SK-N-SH (cell line): ENCODE data around the gene USP28. TPM values are rescaled to one million over a fixed set of nuclear protein-coding genes. Genes with fewer than 3 reads are reported as not detected.

ENCODE experiments used
- CTCF ChIA-PET: fragments of 300-600, 350-600 bp; formaldehyde crosslinking; extraction: SDS; loops from one replicate; lab custom pipeline; 2021; lab: Yijun Ruan, JAX
- POLR2A ChIA-PET: fragments of 350-600 bp; sonication (Branson Sonifier 250); formaldehyde crosslinking; extraction: SDS; loops from one replicate; lab custom pipeline; 2020; ENCODE audit warnings: antibody characterized with exemption, inconsistent platforms; lab: Yijun Ruan, JAX
- DNase-seq: peaks from one replicate; pipeline ENCODE4 v3.0.0; 2012
- H2AFZ ChIP-seq: fragments of 200-600 bp; sonication (generic); 2 replicates; pipeline ENCODE4 v1.8.1; 2016; ENCODE audit warnings: antibody characterized with exemption, mild to moderate bottlenecking, low read depth
- H3F3A ChIP-seq: fragments of 200-600 bp; sonication (generic); replicated peaks from 2 replicates; pipeline ENCODE3; 2016; ENCODE audit warnings: antibody characterized with exemption, mild to moderate bottlenecking; ENCODE audit not compliant: insufficient read depth
- H3K27ac ChIP-seq, 2 experiments: fragments of 200-500 bp in 1 of 2; fragments of 200-600 bp in 1 of 2; sonication (Bioruptor generic) in 1 of 2; sonication (generic), shearing (Covaris generic) in 1 of 2; 2 replicates each; pipeline versions ENCODE4 v1.5.1 to v1.6.1; 2014 to 2016; ENCODE audit warnings: low read depth in 2 of 2, inconsistent platforms in 1 of 2, low read length in 1 of 2, mild to moderate bottlenecking in 1 of 2, mixed read lengths in 1 of 2
- H3K27me3 ChIP-seq: fragments of 200-600 bp; sonication (generic), shearing (Covaris generic); 2 replicates; pipeline ENCODE4 v1.6.1; 2016; ENCODE audit warnings: mixed run types; ENCODE audit not compliant: insufficient read depth
- H3K36me3 ChIP-seq, 2 experiments: fragments of 200-500 bp in 1 of 2; fragments of 200-600 bp in 1 of 2; sonication (Bioruptor generic) in 1 of 2; sonication (generic) in 1 of 2; replicated peaks in 1 of 2; 2 replicates each; pipeline versions ENCODE3 to v1.5.1; 2014 to 2016; ENCODE audit warnings: low read length in 1 of 2, mild to moderate bottlenecking in 1 of 2; ENCODE audit not compliant: insufficient read depth in 2 of 2, control insufficient read depth in 1 of 2
- H3K4me1 ChIP-seq, 2 experiments: fragments of 200-500 bp in 1 of 2; fragments of 200-600 bp in 1 of 2; sonication (Bioruptor generic) in 1 of 2; sonication (generic), shearing (Covaris generic) in 1 of 2; 2 replicates each; pipeline versions ENCODE4 v1.5.1 to v1.6.1; 2014 to 2016; ENCODE audit warnings: low read depth in 1 of 2, low read length in 1 of 2, mixed run types in 1 of 2; ENCODE audit not compliant: insufficient read depth in 2 of 2, control insufficient read depth in 1 of 2
- H3K4me2 ChIP-seq: fragments of 200-600 bp; sonication (generic), shearing (Covaris generic); 2 replicates; pipeline ENCODE4 v1.6.1; 2017; ENCODE audit warnings: mixed run types
- H3K4me3 ChIP-seq, 2 experiments: fragments of 200-500 bp in 1 of 2; fragments of 200-600 bp in 1 of 2; sonication (Bioruptor generic) in 1 of 2; sonication (generic), shearing (Covaris generic) in 1 of 2; 2 replicates each; pipeline versions ENCODE4 v1.5.1 to v1.8.1; 2014 to 2016; ENCODE audit warnings: low read depth in 2 of 2, inconsistent platforms in 1 of 2, low read length in 1 of 2, mild to moderate bottlenecking in 1 of 2, mixed read lengths in 1 of 2, moderate library complexity in 1 of 2
- H3K79me2 ChIP-seq: fragments of 200-600 bp; sonication (generic); 2 replicates; pipeline ENCODE4 v1.8.1; 2017; ENCODE audit warnings: mild to moderate bottlenecking; ENCODE audit not compliant: insufficient read depth
- H3K9ac ChIP-seq: fragments of 200-600 bp; sonication (generic); 2 replicates; pipeline ENCODE4 v1.6.1; 2017; ENCODE audit warnings: mixed run types
- H3K9me2 ChIP-seq: fragments of 200-600 bp; sonication (generic); 2 replicates; pipeline ENCODE4 v1.6.1; 2017; ENCODE audit warnings: mixed run types
- H3K9me3 ChIP-seq: fragments of 200-600 bp; sonication (generic); 2 replicates; pipeline ENCODE4 v1.6.1; 2017; ENCODE audit warnings: mixed run types, mild to moderate bottlenecking, moderate library complexity
- H4K20me1 ChIP-seq: fragments of 200-600 bp; sonication (generic); 2 replicates; pipeline ENCODE4 v1.6.1; 2017; ENCODE audit warnings: mild to moderate bottlenecking, mixed run types; ENCODE audit not compliant: insufficient read depth
- CHD2 ChIP-seq: fragments of 150-350 bp; IDR thresholded peaks from 2 replicates; pipeline ENCODE4 v1.6.1; 2018; ENCODE audit warnings: low read length; ENCODE audit not compliant: partially characterized antibody
- EZH2phosphoT487 ChIP-seq: fragments of 200-600 bp; sonication (generic); IDR thresholded peaks from 2 replicates; pipeline ENCODE4 v1.6.1; 2017; ENCODE audit warnings: low read depth, mixed run types, mild to moderate bottlenecking, antibody characterized with exemption, moderate library complexity, borderline replicate concordance
- FOSL2 ChIP-seq: IDR thresholded peaks from 2 replicates; pipeline ENCODE4 v1.4.0; 2012; ENCODE audit warnings: low read depth, mild to moderate bottlenecking, moderate library complexity, borderline replicate concordance
- FOXM1 ChIP-seq: IDR thresholded peaks from 2 replicates; pipeline ENCODE4 v1.4.0; 2012; ENCODE audit warnings: low read depth, mild to moderate bottlenecking
- GATA2 ChIP-seq: sonication (generic); formaldehyde crosslinking; IDR thresholded peaks from 2 replicates; pipeline ENCODE4 v1.5.0; 2020; ENCODE audit warnings: mild to moderate bottlenecking, missing genetic modification reagents
- MEF2A ChIP-seq: IDR thresholded peaks from 2 replicates; pipeline ENCODE4 v1.4.0; 2012; ENCODE audit warnings: low read depth, borderline replicate concordance
- POLR2AphosphoS5 ChIP-seq: IDR thresholded peaks from 2 replicates; pipeline ENCODE4 v1.6.1; 2012; ENCODE audit warnings: low read depth, low read length
- RAD21 ChIP-seq: IDR thresholded peaks from 2 replicates; pipeline ENCODE4 v1.6.1; 2012; ENCODE audit warnings: mild to moderate bottlenecking, low read length
- RFX5 ChIP-seq: IDR thresholded peaks from 2 replicates; pipeline ENCODE4 v1.6.1; 2012; ENCODE audit warnings: mild to moderate bottlenecking, improper control_type of control experiment, low read length
- RXRA ChIP-seq: IDR thresholded peaks from 2 replicates; pipeline ENCODE4 v1.4.0; 2012; ENCODE audit warnings: low read depth, mild to moderate bottlenecking, borderline replicate concordance
- SIN3A ChIP-seq: IDR thresholded peaks from 2 replicates; pipeline ENCODE4 v1.6.1; 2012; ENCODE audit warnings: low read depth, mild to moderate bottlenecking, low read length, moderate library complexity, borderline replicate concordance
- TAF1 ChIP-seq: IDR thresholded peaks from 2 replicates; pipeline ENCODE4 v1.6.1; 2012; ENCODE audit warnings: low read depth, mild to moderate bottlenecking, low read length, moderate library complexity, borderline replicate concordance
- TCF12 ChIP-seq: IDR thresholded peaks from 2 replicates; pipeline ENCODE4 v1.4.0; 2012
- WGBS: methylation state at CpG from one replicate; pipeline ENCODE4 v1.1.6; 2017; ENCODE audit warnings: low lambda C conversion rate; 5-methylcytosine and 5-hydroxymethylcytosine counted together
- polyA plus RNA-seq, 3 experiments: library from polyadenylated mRNA; depleted of rRNA; stranded (reverse); fragments of >200 nt; gene quantifications; 2 replicates each; pipeline ENCODE4 v1.2.3, GENCODE V29; 2012
- TF ChIP-seq, protein P1 (sequence below): IDR thresholded peaks from 2 replicates; pipeline ENCODE4 v1.4.0; 2012; ENCODE audit warnings: low read depth, borderline replicate concordance

Gene USP28
- polyA plus RNA-seq, 1 of the 3 experiments (the other 2 are of a cell fraction) = 20.0 TPM

- no peaks in the 10 kb centered on the region for H3K36me3 ChIP-seq
- H3K9ac ChIP-seq = no peak overlapping the region
- ChIA-PET POLR2A (no interaction called here), CTCF (interaction anchor here (1.0 to 6.4 kb wide), 7 partner anchors 11 to 601 kb away, joined by 3 to 61 read pairs (median 9); no protein-coding TSS in a partner anchor)
- DNase-seq = no peak
- no peaks in the 10 kb centered on the region for H3K9me2 ChIP-seq
- no peak overlapping the region for H2AFZ ChIP-seq
- no peaks in the 10 kb centered on the region; a peak in 2 of 4 replicates for H3K4me1 ChIP-seq
- TF ChIP-seq RFX5 (no peak), RAD21 (no peak), MEF2A (no peak), FOXM1 (no peak), EZH2phosphoT487 (no peak), CHD2 (no peak), TAF1 (no peak), TCF12 (no peak), POLR2AphosphoS5 (no peak), GATA2 (no peak), FOSL2 (no peak)
- TF ChIP-seq, protein P1, sequence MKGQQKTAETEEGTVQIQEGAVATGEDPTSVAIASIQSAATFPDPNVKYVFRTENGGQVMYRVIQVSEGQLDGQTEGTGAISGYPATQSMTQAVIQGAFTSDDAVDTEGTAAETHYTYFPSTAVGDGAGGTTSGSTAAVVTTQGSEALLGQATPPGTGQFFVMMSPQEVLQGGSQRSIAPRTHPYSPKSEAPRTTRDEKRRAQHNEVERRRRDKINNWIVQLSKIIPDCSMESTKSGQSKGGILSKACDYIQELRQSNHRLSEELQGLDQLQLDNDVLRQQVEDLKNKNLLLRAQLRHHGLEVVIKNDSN = no peak
- WGBS = 0% methylated on average over 1 of the region's 1 CpG
- H3K4me2 ChIP-seq = no peak overlapping the region
- H3K79me2 ChIP-seq = no peaks in the 10 kb centered on the region
- no peak overlapping the region for H3K4me3 ChIP-seq
- H3K27ac ChIP-seq = no peak overlapping the region
- H4K20me1 ChIP-seq = no peaks in the 10 kb centered on the region
- H3F3A ChIP-seq = no peaks in the 10 kb centered on the region
- H3K27me3 ChIP-seq = no peaks in the 10 kb centered on the region; the same call in 1 of the 2 replicates
- no peaks in the 10 kb centered on the region for H3K9me3 ChIP-seq
Observed at GRCh38 chr11:113907152-113907551, 31.8 kb upstream of the USP28 start.

DNA sequence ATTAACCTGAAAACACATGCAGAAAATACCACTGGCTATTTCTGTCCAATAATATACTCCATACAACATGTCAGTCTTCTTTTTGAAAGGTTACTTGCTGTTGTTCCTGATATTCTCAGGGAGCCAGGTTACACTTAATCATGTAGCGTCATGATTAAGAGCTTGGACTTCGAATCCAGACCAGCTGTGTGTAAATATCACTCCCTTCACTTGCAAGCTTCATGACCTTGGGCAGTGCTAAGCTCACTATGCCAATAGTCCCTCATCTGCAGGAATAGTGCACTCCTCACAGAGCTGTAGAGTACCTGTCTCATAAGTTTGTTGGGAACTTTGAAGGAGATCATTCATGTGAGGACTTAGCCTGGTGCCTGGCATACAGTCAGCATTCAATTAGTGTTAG, 31.1 kb upstream of the USP28 start:
- Histone ChIP-seq H3K4me1 (no peaks in the 10 kb centered on the region; a peak in 2 of 4 replicates), H3K27ac (no peak overlapping the region), H3K9me2 (no peaks in the 10 kb centered on the region), H3K27me3 (no peaks in the 10 kb centered on the region; the same call in 1 of the 2 replicates), H3K36me3 (no peaks in the 10 kb centered on the region), H4K20me1 (no peaks in the 10 kb centered on the region), H3K4me3 (no peak overlapping the region), H3K79me2 (no peaks in the 10 kb centered on the region), H3K4me2 (no peak overlapping the region), H3K9me3 (no peaks in the 10 kb centered on the region), H3F3A (no peaks in the 10 kb centered on the region), H3K9ac (no peak overlapping the region), H2AFZ (no peak overlapping the region)
- ChIA-PET POLR2A (no interaction called here), CTCF (interaction anchor here (1.0 to 6.4 kb wide), 7 partner anchors 10 to 600 kb away, joined by 3 to 61 read pairs (median 9); no protein-coding TSS in a partner anchor)
- WGBS = 62% methylated on average over 2 of the region's 2 CpGs
- no peak for DNase-seq
- TF ChIP-seq RXRA (no peak), SIN3A (no peak)
